ENCODE results near the gene RPS2.

DNA sequence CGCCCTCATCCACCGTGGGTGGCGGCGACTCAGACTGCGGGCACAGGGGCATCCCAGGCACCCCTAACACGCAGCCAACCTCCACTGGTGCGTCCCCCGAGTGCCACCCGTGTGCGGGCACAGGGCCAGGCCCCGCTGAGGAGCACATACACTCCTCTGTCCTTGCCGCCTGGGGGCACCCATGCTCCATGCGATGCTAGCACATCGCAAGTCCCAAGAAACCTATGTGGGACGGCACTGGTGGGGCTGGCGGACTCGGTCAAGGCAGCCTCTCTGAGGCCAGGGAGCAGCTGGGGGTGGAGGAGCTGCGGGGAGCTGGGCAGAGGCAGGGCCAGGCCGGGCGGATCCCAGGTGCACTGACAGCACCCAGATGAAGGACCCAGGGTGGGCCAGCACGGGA lies 41.0 kb upstream of the RPS2 start:
- TF ChIP-seq, protein P1, sequence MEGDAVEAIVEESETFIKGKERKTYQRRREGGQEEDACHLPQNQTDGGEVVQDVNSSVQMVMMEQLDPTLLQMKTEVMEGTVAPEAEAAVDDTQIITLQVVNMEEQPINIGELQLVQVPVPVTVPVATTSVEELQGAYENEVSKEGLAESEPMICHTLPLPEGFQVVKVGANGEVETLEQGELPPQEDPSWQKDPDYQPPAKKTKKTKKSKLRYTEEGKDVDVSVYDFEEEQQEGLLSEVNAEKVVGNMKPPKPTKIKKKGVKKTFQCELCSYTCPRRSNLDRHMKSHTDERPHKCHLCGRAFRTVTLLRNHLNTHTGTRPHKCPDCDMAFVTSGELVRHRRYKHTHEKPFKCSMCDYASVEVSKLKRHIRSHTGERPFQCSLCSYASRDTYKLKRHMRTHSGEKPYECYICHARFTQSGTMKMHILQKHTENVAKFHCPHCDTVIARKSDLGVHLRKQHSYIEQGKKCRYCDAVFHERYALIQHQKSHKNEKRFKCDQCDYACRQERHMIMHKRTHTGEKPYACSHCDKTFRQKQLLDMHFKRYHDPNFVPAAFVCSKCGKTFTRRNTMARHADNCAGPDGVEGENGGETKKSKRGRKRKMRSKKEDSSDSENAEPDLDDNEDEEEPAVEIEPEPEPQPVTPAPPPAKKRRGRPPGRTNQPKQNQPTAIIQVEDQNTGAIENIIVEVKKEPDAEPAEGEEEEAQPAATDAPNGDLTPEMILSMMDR (conservative IDR thresholded peaks at IDR 0.05; ENCODE audit: low read length): no peak
- no peak for TF ChIP-seq EZH2phosphoT487 (IDR thresholded peaks at IDR 0.05; ENCODE audit: borderline replicate concordance, low read depth, low read length)

All from OCI-LY7 (cell line).